GM19438 (cell line): ENCODE data around the gene TMEM35B.
"Not testable (repeated sequence)": the region's sequence is repeated elsewhere in the genome, so short reads cannot be mapped to it uniquely, and the experiment has no call there.

Experiments
- ATAC-seq: cut with Tn5 transposase; IDR thresholded peaks from one replicate; pipeline ENCODE4 v1.9.1; 2021; ENCODE audit warnings: low read depth; ENCODE audit not compliant: unreplicated experiment

The TMEM35B gene

GRCh38 chr1:34976384-34977209, 8.6 kb downstream of the TMEM35B start:
- ATAC-seq, result no peak

GRCh38 chr1:34975771-34976170, 9.4 kb downstream of the TMEM35B start:
- no peak for ATAC-seq

- ATAC-seq, result no peak
These were observed 9.8 kb downstream of the TMEM35B start for GRCh38 chr1:34975338-34975737.

- ATAC-seq, result no peak
These were observed 10.5 kb downstream of the TMEM35B start for GRCh38 chr1:34974626-34975025.

GRCh38 chr1:34973326-34973725, 11.8 kb downstream of the TMEM35B start:
- ATAC-seq, result no peak

GRCh38 chr1:34970829-34971228, 14.3 kb downstream of the TMEM35B start:
- ATAC-seq, result no peak

GRCh38 chr1:34970220-34970735, 14.9 kb downstream of the TMEM35B start:
- ATAC-seq, result no peak

GRCh38 chr1:34968297-34968696, 16.9 kb downstream of the TMEM35B start:
- ATAC-seq, result not testable (repeated sequence)

- not testable (repeated sequence) for ATAC-seq
These were observed 17.5 kb downstream of the TMEM35B start for GRCh38 chr1:34967672-34968071.

GRCh38 chr1:34965597-34965996, 19.6 kb downstream of the TMEM35B start:
- ATAC-seq, result no peak

GRCh38 chr1:34950428-34950827, 34.7 kb downstream of the TMEM35B start:
- no peak for ATAC-seq

GRCh38 chr1:34948739-34949138, 36.4 kb downstream of the TMEM35B start:
- not testable (repeated sequence) for ATAC-seq

- not testable (repeated sequence) for ATAC-seq
These were observed 37.4 kb downstream of the TMEM35B start for GRCh38 chr1:34947641-34948314.

GRCh38 chr1:34946211-34946610, 38.9 kb downstream of the TMEM35B start:
- ATAC-seq, result no peak

- not testable (repeated sequence) for ATAC-seq
These were observed 43.3 kb downstream of the TMEM35B start for GRCh38 chr1:34941798-34942197.
